IPS DF 6.9 (cell line): ENCODE data around the gene BFAR.
"Not testable (repeated sequence)": the region's sequence is repeated elsewhere in the genome, so short reads cannot be mapped to it uniquely, and the experiment has no call there.

Experiments used
- DNase-seq: peaks from one replicate; pipeline ENCODE4 v3.0.0-alpha.2; 2013; ENCODE audit warnings: low read depth, low spot score
- H3K27ac ChIP-seq: one replicate; pipeline ENCODE4 v1.5.1; 2013; ENCODE audit warnings: low read length, control low read depth
- H3K27me3 ChIP-seq: 2 replicates; pipeline ENCODE4 v1.6.1; 2013; ENCODE audit warnings: mild to moderate bottlenecking, low read length; ENCODE audit not compliant: control insufficient read depth, insufficient read depth
- H3K36me3 ChIP-seq: 2 replicates; pipeline ENCODE4 v1.6.1; 2013; ENCODE audit warnings: low read length; ENCODE audit not compliant: control insufficient read depth, insufficient read depth
- H3K4me1 ChIP-seq: 2 replicates; pipeline ENCODE4 v1.6.1; 2013; ENCODE audit warnings: low read length; ENCODE audit not compliant: control insufficient read depth, insufficient read depth
- H3K4me3 ChIP-seq: 2 replicates; pipeline ENCODE4 v1.5.1; 2013; ENCODE audit warnings: mild to moderate bottlenecking, low read length
- H3K9me3 ChIP-seq: 2 replicates; pipeline ENCODE4 v1.6.1; 2013; ENCODE audit warnings: low read length, inconsistent platforms; ENCODE audit not compliant: control insufficient read depth, insufficient read depth
- WGBS: extraction: QIAGEN DNeasy Blood & Tissue Kit; methylation state at CpG from one replicate; pipeline ENCODE4 v1.1.7; 2013; ENCODE audit warnings: mixed read lengths, missing lambda C conversion rate; ENCODE audit not compliant: insufficient read length, insufficient coverage; 5-methylcytosine and 5-hydroxymethylcytosine counted together

Gene BFAR

GRCh38 chr16:14685870-14686793 lies 53.4 kb downstream of the BFAR start:
- not testable (repeated sequence) for H3K36me3 ChIP-seq, H3K4me1 ChIP-seq, H3K4me3 ChIP-seq, H3K9me3 ChIP-seq, H3K27ac ChIP-seq, H3K27me3 ChIP-seq, DNase-seq
- WGBS, result no CpG with 5 or more reads among the region's 15 CpGs

GRCh38 chr16:14694129-14694528 lies 61.4 kb downstream of the BFAR start, which contains the start of gene PLA2G10:
Gene PLA2G10 (minus strand): TSS chr16:14694308. CDS start chr16:14694229, 79 bp downstream.
- not testable (repeated sequence) for H3K36me3 ChIP-seq, H3K4me1 ChIP-seq, H3K9me3 ChIP-seq, H3K4me3 ChIP-seq, H3K27me3 ChIP-seq, DNase-seq, H3K27ac ChIP-seq
- WGBS, result no CpG with 5 or more reads among the region's 28 CpGs

GRCh38 chr16:14701859-14702258 lies 69.1 kb downstream of the BFAR start:
- not testable (repeated sequence) for H3K9me3 ChIP-seq, H3K4me1 ChIP-seq, H3K27me3 ChIP-seq, H3K4me3 ChIP-seq, H3K36me3 ChIP-seq, DNase-seq, H3K27ac ChIP-seq
- no CpG with 5 or more reads among the region's 7 CpGs for WGBS

DNA sequence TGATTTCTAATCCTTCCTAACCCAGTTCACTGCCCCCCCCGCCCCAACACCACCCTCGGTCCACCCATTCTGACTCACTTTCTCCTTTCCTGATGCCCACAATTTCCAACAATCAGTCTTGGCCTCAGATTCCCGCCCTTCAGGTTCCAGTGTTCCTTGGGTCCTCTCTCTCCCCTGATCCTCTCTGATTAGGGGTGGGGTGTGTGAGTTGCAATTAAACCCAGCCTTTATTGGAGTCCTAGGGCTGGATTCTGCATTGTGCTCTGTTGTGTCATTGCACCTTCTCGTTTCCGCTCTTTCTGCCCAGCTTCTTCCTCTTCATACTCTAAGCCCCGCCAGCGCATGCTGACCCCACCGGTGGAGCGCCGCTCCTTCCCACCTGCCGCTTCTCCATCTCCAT lies 69.9 kb downstream of the BFAR start:
- H3K27me3 ChIP-seq, H3K27ac ChIP-seq, H3K4me3 ChIP-seq, H3K36me3 ChIP-seq, H3K9me3 ChIP-seq, DNase-seq, H3K4me1 ChIP-seq: not testable (repeated sequence)
- WGBS, result no CpG with 5 or more reads among the region's 11 CpGs

DNA sequence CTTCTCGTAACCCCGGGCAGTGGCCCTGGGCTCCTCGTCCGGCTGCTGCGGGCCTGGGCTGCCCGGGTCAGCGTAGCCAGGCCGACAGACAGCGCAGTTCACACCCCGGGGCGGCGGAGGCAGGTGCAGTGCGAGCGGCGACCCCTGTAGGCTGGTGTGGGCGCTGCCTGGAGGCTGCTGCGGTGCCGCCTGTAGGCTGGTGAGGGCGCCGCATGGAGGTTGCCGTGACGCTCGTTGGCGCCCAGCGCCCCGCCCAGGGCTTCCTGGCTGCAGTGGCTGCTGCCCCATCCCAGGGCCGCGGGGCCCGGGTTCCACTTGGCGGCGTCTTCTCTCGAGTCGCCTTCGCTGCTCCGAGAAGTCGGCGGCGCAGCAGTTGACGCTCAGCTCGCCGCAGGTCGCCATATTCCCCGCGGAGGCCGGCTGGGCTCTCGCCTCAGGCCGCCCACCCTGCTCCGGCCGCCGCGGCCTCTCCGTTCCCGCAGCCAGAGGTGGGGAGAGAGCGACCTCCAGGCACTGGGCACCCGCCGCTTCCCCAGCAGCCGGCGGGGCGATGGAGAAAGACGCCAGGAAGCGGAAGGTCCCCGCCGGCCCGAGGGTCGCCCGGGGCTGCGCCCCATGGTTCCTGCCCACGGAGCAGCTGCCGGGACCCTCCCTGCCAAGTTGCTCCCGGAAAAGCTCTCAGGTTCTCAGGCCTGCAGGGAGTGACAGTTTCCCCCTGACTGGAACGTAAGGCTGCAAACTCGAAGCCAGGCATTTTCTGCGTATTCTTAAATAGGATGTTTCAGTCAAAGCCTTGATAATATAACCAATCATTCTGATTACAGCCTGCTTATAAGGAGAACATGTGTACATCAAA lies 70.6 kb downstream of the BFAR start, which contains the start of gene NPIPA3:
NPIPA3 (plus strand) TSS at position 256 of the 856 bp plus-strand sequence. CDS start 5,533 bp downstream, outside the sequence.
- H3K4me3 ChIP-seq, H3K27ac ChIP-seq, H3K36me3 ChIP-seq, H3K27me3 ChIP-seq, H3K9me3 ChIP-seq, H3K4me1 ChIP-seq, DNase-seq: not testable (repeated sequence)
- WGBS, result no CpG with 5 or more reads among the region's 73 CpGs
